ENCODE measurements around the gene PAPOLA.

- TF ChIP-seq, protein P1, sequence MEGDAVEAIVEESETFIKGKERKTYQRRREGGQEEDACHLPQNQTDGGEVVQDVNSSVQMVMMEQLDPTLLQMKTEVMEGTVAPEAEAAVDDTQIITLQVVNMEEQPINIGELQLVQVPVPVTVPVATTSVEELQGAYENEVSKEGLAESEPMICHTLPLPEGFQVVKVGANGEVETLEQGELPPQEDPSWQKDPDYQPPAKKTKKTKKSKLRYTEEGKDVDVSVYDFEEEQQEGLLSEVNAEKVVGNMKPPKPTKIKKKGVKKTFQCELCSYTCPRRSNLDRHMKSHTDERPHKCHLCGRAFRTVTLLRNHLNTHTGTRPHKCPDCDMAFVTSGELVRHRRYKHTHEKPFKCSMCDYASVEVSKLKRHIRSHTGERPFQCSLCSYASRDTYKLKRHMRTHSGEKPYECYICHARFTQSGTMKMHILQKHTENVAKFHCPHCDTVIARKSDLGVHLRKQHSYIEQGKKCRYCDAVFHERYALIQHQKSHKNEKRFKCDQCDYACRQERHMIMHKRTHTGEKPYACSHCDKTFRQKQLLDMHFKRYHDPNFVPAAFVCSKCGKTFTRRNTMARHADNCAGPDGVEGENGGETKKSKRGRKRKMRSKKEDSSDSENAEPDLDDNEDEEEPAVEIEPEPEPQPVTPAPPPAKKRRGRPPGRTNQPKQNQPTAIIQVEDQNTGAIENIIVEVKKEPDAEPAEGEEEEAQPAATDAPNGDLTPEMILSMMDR (IDR thresholded peaks at IDR 0.05), result no peak
- no peak for TF ChIP-seq POLR2A (IDR thresholded peaks at IDR 0.05)
Observed at GRCh38 chr14:96576359-96576758, 74.2 kb downstream of the PAPOLA start.
